Germinal center (tissue), 1 donor: ENCODE results near the gene SERPINB6.
"Not testable (repeated sequence)": the region's sequence is repeated elsewhere in the genome, so short reads cannot be mapped to it uniquely, and the experiment has no call there.

Source experiments
- DNase-seq: peaks from one replicate; pipeline ENCODE4 v3.0.0; 2012; ENCODE audit warnings: mixed read lengths, low spot score

The SERPINB6 gene

DNA sequence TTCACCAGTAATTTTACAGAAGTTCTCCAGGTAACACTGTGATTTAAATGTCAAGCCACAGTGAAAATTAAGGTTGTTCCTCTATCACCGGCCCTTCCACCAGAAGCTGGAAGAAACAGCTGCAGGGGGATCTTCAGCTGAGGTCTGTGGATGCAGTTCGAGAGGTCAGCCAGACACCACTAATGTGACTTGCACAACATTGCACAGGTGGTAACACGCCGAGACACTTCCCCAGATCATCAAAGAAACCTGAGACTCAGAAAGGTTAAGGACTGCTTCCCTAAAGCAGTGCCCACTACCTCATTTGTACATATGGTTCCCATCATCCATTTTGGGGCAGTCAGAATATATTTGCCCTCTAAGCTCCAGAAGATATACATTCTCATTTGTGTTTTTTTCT, 60.2 kb downstream of the SERPINB6 start:
- DNase-seq, result no peak

DNA sequence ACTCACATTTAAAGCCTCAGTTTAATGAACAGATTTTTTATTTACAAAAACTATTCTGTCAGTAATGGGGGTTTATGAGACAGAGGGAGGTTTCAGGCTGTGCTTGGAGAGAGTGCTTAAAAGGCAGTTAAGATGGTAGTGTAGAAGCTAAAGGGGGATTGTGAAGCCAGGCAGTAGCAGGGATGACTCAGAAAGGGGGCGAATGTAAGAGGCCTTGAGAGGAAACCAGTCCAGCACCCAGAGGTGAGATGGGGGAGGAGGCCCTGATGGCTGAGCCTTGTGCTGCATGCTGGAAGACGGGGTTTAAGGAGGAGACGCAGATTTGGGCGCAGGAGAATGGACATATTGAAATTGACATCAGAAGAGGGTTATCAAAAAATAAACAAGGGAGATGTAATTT, 61.6 kb downstream of the SERPINB6 start:
- no peak for DNase-seq

DNA sequence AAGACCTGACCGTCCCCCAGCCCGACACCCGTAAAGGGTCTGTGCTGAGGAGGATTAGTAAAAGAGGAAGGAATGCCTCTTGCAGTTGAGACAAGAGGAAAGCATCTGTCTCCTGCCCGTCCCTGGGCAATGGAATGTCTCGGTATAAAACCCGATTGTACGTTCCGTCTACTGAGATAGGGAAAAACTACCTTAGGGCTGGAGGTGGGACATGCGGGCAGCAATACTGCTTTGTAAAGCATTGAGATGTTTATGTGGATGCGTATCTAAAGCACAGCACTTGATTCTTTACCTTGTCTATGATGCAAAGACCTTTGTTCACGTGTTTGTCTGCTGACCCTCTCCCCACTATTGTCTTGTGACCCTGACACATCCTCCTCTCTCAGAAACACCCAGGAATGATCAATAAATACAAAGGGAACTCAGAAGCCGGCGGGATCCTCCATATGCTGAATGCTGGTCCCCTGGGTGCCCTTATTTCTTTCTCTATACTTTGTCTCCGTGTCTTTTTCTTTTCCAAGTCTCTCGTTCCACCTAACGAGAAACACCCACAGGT, 62.2 kb downstream of the SERPINB6 start:
- not testable (repeated sequence) for DNase-seq

DNA sequence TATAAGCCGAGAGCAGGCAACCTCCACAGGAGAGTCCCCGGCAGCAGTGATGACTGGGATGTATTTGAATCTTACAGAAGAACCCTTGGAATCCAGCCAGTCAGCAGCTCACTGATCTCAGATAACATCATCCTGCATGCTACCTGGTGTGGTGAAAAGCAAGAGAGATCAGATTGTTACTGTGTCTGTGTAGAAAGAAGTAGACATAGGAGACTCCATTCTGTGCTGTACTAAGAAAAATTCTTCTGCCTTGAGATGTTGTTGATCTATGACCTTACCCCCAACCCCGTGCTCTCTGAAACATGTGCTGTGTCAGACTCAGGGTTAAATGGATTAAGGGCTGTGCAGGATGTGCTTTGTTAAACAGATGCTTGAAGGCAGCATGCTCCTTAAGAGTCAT, 62.9 kb downstream of the SERPINB6 start:
- not testable (repeated sequence) for DNase-seq

DNA sequence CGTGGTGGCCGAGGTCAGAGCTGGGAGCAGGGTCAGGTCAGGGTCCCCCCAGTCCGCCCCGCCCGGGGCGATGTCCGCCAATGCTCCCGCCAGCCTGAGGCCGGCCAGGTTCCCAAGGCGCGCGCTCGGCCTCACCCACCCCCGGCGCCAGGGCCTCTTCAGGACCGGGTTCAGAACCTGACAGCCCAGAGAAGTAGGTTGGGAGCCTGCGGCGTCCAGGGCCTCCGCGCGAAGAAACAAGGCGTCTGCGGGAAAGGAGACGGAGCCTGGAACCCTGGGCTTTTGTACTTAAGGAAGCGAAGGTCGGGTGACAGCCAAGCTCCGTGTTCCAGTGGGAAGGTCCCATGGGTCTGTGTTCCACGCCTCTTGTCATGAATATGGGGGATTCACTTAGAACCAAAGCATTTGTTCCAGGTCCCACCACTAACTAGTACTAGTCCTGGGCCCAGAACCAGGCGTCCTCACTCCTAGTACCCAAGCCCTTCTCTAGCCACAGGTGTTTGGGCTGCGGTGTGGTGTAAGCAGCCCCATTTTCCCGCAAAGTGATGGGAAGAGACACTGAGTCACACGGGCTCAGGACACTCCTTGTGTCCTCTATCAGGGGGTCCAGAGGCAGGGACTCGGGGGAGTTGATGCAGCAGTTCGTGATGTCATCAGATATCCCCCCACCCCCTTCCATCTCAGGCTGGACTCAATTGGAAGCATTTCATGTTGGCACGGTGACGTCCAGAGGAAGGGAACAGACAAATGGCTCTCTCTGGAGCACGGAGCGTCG, 67.8 kb downstream of the SERPINB6 start:
- not testable (repeated sequence) for DNase-seq

DNA sequence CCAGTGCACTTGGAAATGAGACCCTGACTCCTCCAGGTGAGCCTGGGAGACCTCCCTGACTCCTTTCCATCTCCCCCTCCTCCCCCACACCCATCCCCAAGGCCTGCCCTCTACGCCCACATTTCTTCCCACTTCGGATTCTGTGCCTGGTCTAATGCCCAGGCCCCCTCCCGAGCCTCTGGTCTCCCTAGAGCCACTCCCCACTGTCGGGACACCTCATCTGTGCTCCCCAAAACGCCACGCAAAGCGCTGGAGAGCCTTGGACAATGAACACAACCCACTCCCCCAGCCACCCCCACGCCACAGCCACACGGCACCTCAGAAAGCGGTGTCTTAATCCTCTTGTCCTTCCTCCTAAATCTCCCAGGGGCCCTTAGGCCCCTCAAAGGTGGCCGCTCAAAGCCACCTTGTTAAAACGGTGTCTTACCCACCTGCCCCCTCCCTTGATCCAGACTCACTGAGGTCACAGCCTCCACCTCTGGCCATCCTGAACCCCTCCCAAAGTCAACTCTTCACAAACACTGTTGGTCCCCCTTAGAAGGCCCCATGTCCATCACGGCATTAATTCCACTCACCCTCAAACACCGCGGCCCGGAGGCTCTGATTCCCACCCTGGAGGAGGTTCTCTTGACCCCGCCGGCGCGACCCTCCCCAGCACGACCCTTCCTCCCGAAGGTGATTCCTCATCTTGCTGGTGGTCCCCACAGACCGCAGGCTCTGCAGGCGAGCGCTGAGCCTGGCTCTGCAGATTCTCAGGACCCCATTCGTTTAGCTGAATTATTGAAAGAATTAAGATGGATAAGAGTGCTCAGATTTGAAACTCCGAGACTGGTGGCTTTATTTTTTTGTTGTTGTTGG, 69.5 kb downstream of the SERPINB6 start:
- not testable (repeated sequence) for DNase-seq

DNA sequence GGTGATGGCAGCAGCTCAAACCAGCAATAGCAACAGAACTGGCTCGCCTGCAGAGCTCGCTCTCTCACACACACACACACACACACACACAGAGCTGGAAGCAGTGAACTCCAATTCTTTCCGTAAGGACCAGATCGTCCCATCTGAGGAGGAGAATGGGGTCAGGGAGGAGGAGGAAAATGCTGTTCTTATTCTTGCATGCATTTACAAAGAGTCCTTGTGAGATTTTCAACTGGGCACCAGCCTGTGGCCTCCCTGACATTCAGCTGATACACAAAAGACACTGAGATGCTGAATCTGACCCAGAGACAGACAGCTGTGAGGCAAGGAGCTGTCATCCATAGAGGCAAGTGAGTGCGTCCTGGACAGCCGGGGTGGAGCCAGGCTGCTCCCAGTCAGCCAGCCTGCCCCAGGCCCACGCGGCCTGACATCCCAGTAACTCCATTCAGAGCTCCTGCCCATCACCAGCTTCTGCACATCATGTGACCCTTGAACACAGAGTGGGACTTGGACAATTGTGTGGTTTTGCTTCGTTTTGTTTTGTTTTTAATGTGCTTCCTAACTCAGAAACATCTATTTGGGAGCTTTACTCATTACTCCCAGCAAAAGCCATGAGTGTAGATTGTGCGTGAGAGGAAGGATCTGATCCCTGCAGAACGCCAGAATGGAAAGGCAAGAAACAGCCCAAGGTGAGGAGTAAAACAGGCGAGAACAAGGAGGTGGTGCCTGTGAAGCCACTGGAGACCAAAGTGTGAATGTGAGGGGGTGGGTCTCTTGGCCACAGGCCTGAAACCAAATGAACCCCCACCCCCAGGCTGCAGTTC, 70.3 kb downstream of the SERPINB6 start:
- no peak for DNase-seq

DNA sequence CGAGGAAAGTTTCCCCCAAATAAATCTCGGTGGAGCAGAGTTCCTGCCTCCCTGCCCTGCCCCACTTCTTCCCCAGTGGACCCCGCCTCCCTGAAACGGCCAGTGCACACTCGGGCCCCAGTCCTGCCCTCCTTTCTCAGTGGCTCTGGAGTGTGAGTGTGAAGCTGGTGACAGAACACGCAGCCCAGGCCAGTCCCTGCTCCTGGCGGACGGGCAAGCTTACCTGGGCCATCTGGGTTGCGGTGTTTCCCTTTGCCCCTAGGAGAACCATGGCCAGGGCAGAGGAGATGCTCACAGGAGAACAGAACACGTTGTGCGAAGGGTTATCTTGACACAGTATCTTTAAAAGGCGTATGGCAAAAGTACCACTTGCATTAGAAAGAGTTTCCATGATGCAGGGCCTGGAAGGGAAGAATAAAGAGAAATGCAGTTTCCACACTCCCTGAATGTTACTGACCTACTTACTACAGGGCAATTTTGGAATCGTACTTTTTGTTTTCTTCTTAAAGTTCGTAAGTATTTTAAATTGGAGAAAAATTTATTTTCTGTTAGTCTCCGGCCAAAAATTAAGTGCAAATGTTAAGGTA, 71.1 kb downstream of the SERPINB6 start:
- DNase-seq, result no peak

DNA sequence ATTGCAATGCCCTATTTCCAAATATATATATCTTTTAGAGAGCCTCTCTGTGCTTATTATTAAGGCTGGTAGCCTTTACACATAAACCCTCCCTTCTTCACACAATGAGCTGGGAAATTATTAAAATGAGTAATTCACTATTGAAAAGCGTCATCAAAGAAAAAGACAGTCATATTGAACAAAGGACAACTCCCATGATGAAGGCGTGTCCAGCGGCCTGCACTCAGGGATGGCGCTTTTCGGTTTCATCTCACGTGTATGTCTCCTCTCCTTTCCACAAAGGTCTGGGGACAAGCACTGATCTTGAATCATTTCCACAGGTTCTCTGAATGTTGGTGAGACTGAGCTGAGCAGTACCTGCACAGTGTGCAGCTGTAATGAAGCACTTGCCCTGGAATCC, 71.8 kb downstream of the SERPINB6 start:
- DNase-seq, result no peak
